ENCODE data around the gene FHOD3.

Gene FHOD3

DNA sequence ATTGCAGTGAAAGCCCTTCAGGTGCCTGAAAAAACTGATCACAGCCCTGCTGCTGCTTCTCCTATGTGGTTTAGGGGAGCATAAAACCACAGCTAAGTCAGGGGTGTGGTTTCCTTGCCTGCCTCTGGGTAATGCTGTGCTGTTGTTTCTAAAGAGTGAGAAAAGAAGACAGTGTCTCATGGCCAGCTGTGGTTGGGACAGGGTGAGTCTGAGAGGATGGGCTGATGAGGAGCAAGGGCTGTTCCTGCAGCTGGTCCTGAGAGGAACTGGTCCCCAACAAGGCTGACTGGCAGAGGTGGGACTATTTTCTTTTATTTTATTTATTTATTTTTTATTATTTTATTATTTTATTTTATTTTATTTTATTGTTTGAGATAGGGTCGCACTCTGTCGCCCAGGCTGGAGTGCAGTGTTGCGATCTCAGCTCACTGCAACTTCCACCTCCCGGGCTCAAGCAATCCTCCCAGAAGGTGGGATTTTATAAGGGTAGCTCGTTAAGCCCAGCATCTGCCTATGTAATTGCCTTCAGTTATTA, 236.7 kb downstream of the FHOD3 start:
- TF ChIP-seq, protein P1, sequence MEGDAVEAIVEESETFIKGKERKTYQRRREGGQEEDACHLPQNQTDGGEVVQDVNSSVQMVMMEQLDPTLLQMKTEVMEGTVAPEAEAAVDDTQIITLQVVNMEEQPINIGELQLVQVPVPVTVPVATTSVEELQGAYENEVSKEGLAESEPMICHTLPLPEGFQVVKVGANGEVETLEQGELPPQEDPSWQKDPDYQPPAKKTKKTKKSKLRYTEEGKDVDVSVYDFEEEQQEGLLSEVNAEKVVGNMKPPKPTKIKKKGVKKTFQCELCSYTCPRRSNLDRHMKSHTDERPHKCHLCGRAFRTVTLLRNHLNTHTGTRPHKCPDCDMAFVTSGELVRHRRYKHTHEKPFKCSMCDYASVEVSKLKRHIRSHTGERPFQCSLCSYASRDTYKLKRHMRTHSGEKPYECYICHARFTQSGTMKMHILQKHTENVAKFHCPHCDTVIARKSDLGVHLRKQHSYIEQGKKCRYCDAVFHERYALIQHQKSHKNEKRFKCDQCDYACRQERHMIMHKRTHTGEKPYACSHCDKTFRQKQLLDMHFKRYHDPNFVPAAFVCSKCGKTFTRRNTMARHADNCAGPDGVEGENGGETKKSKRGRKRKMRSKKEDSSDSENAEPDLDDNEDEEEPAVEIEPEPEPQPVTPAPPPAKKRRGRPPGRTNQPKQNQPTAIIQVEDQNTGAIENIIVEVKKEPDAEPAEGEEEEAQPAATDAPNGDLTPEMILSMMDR (IDR thresholded peaks at IDR 0.05; ENCODE audit: insufficient read depth, low read depth, low read length, missing control alignments): no peak
- DNase-seq (ENCODE audit: low read depth): peak; percentile 76
- no peak overlapping the region for H3K4me3 ChIP-seq (ENCODE audit: low read depth, low read length)

DNA sequence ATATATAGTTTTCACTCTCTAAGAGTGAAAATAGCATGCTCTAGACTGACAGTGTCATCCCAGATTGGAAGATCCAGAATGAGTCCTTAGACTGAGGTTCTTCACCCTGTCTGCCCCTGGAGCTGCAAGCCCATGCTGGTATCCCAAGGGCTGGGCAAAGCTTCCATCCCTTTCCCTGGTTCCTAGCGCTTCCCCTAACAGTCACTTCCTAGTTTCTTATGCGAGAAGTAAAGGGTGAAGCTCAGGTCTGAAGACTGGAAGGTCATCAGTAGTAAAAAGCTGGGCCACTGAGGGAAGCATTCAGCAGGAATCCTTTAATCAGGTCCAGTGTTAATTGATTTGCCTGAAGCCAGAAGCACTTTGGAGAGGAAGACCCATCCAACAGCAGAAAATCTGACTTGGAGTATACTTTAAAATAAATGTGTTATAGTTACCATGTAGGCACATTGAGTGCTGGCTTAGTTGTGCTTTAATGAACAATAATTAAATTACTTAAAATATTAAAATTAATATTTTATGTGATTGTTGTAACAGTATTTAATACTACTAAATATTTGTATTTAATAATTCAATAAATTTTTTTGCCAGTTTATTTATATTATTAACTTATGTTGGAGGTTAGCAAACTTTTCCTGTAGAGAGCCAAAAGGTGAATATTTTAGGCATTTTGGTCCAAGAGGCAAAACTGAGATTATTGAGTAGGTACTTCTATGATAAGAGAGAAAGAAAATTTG, 237.9 kb downstream of the FHOD3 start:
- TF ChIP-seq, protein P1 (IDR thresholded peaks at IDR 0.05; ENCODE audit: insufficient read depth, low read depth, low read length, missing control alignments): no peak
- no peak for DNase-seq (ENCODE audit: low read depth)
- no peak overlapping the region for H3K4me3 ChIP-seq (ENCODE audit: low read depth, low read length)

DNA sequence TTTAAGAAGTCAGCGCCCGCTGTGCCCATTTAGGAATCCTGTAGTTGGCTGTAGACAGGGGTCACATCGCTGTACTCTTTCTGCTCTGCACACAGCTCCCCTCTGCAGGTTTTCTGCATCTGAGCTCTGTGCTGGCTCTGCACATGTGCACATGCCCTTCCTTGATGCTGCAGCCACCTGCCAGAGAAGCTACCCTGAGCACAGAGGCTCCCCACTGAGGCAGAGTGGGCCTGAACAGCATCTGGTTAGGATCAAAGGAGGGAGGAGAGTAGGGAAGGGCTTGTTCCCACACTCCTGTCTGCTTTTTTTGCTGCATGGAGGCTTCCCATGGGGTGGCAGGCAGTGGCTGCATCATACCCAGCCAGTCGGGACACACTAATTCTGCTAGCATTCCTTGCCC, 238.9 kb downstream of the FHOD3 start:
- no peak overlapping the region for H3K4me3 ChIP-seq (ENCODE audit: low read depth, low read length)
- no peak for DNase-seq (ENCODE audit: low read depth)

DNA sequence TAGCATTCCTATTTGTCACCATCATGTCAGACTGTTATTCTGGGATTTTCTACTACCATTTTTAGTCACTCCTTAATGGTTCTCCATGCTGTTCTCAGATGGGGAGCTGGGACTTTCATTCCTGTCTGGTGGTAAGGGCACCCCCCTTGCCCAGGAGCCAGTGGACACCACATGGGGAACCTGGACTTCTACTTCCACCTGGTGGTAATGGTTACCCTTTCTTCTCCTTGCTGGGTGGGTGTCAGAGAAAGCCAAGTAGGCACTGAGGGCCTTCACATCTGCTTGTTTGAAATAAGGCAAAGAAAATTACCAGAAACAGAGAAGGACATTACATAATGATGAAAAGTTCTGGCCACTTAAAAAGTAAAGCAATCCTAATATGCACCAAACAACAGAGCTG, 239.8 kb downstream of the FHOD3 start:
- H3K4me3 ChIP-seq (ENCODE audit: low read depth, low read length): no peak overlapping the region
- TF ChIP-seq, protein P1 (IDR thresholded peaks at IDR 0.05; ENCODE audit: insufficient read depth, low read depth, low read length, missing control alignments): no peak
- DNase-seq (ENCODE audit: low read depth): no peak

More for the DNA sequence above, 238.9 kb downstream of the FHOD3 start:
- TF ChIP-seq, protein P1 (IDR thresholded peaks at IDR 0.05; ENCODE audit: insufficient read depth, low read depth, low read length, missing control alignments): no peak

DNA sequence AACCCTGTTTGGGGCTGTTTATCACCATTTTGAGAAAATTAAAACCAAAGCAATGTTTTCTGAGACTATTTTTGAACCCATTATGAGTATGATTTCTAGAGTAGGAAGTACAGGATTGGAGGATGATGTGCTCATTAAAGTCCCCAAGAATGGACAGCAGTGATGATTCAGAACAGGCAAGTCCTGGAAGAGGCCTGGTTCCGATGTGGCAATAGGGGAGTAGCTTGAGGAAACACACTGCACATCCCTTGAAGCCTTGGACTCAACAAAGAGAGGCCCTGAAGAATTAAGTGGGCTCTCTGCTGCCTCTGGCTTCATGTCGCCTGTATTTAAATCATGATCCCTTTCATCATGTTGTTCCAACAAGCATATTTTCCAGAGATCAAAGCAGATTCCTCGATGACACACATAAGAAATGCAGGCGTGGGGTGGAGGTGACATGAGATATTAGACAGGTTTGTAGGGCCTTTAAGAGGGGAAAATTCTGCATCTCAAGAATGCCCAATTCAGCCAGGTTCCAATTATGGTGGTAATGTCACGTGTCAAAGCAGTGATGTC, 242.2 kb downstream of the FHOD3 start:
- DNase-seq (ENCODE audit: low read depth): no peak

DNA sequence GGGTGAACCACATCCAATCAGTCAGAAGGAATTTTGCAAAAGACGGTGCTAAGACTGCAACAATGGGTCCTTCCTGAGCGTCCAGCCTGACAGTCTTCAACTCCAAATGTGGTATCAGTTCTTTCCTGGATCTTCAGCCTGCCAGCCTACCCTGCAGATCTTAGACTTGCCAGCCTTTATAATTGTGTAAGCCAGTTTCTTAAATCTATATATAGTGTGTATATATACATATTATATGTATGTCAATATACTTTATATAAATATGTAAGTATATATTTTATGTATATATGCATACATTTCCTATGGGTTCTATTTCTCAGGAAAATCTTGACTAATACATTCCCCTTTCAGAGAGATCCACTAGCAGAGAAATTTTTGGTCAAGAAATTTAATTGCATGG, 245.5 kb downstream of the FHOD3 start:
- no peak overlapping the region for H3K4me3 ChIP-seq (ENCODE audit: low read depth, low read length)
- no peak for DNase-seq (ENCODE audit: low read depth)
- TF ChIP-seq, protein P1 (IDR thresholded peaks at IDR 0.05; ENCODE audit: insufficient read depth, low read depth, low read length, missing control alignments): no peak

More for the DNA sequence above, 242.2 kb downstream of the FHOD3 start:
- TF ChIP-seq, protein P1 (IDR thresholded peaks at IDR 0.05; ENCODE audit: insufficient read depth, low read depth, low read length, missing control alignments): no peak
- no peak overlapping the region for H3K4me3 ChIP-seq (ENCODE audit: low read depth, low read length)
